OCI-LY7 (cell line): ENCODE measurements around the gene COL9A3. TPM values are rescaled to one million over a fixed set of nuclear protein-coding genes. Genes with fewer than 3 reads are reported as not detected.

Experiments
- BruUV-seq: library from RNA; stranded (reverse); fragments of 400-500 nt; replicated peaks from 2 replicates; lab custom pipeline; 2021; lab: Mats Ljungman, UMichigan
- CTCF ChIA-PET: fragments of 300-600 bp; sonication (Branson Sonifier 250); formaldehyde crosslinking; loops from one replicate; lab custom pipeline; 2022; ENCODE audit warnings: antibody characterized with exemption; ENCODE audit not compliant: unreplicated experiment; lab: Charles Lee
- POLR2A ChIA-PET: fragments of 300-600 bp; sonication (Branson Sonifier 250); formaldehyde crosslinking; loops from one replicate; lab custom pipeline; 2022; ENCODE audit warnings: antibody characterized with exemption; lab: Charles Lee
- DNase-seq: peaks from one replicate; pipeline ENCODE4 v3.0.0-alpha.2; 2015; ENCODE audit warnings: low spot score
- H2AFZ ChIP-seq: fragments of 200-600 bp; sonication (generic), shearing (Covaris generic); 2 replicates; pipeline ENCODE4 v1.6.1; 2014; ENCODE audit warnings: mild to moderate bottlenecking, antibody characterized with exemption, low read length, moderate library complexity
- H3K27ac ChIP-seq: fragments of 200-600 bp; sonication (generic); 2 replicates; pipeline ENCODE4 v1.5.1; 2014; ENCODE audit warnings: mixed run types, low read depth, mild to moderate bottlenecking, moderate library complexity, low read length, inconsistent platforms; ENCODE audit not compliant: poor library complexity, severe bottlenecking
- H3K36me3 ChIP-seq: fragments of 200-600 bp; sonication (generic); 2 replicates; pipeline ENCODE4 v1.6.1; 2014; ENCODE audit warnings: mild to moderate bottlenecking, antibody characterized with exemption, low read length, moderate library complexity, mixed read lengths; ENCODE audit not compliant: insufficient read depth
- H3K4me1 ChIP-seq: fragments of 200-600 bp; sonication (generic); 2 replicates; pipeline ENCODE4 v1.5.1; 2014; ENCODE audit warnings: mild to moderate bottlenecking, low read length; ENCODE audit not compliant: insufficient read depth, poor library complexity, severe bottlenecking
- H3K4me2 ChIP-seq: fragments of 200-600 bp; sonication (generic); 2 replicates; pipeline ENCODE4 v1.6.1; 2014; ENCODE audit warnings: mild to moderate bottlenecking, low read length
- H3K4me3 ChIP-seq: fragments of 200-600 bp; sonication (generic); 2 replicates; pipeline ENCODE4 v1.5.1; 2014; ENCODE audit warnings: mild to moderate bottlenecking, low read depth, low read length; ENCODE audit not compliant: poor library complexity, severe bottlenecking
- H3K79me2 ChIP-seq: fragments of 200-600 bp; sonication (generic); 2 replicates; pipeline ENCODE4 v1.6.1; 2016; ENCODE audit warnings: low read depth, mild to moderate bottlenecking, low read length, moderate library complexity, mixed read lengths; ENCODE audit not compliant: insufficient read depth
- H3K9me2 ChIP-seq: fragments of 200-600 bp; sonication (generic); 2 replicates; pipeline ENCODE4 v1.6.1; 2016; ENCODE audit warnings: mild to moderate bottlenecking, low read length, mixed read lengths; ENCODE audit not compliant: insufficient read depth
- H3K9me3 ChIP-seq: fragments of 200-600 bp; sonication (generic); 2 replicates; pipeline ENCODE4 v1.6.1; 2014; ENCODE audit warnings: mild to moderate bottlenecking, mixed run types, low read length, mixed read lengths
- H4K20me1 ChIP-seq: fragments of 200-600 bp; sonication (generic); 2 replicates; pipeline ENCODE4 v1.6.1; 2014; ENCODE audit warnings: mild to moderate bottlenecking, antibody characterized with exemption, low read length, moderate library complexity, mixed read lengths; ENCODE audit not compliant: insufficient read depth
- CTCF ChIP-seq: fragments of 200-600 bp; sonication (generic); conservative IDR thresholded peaks from 2 replicates; pipeline ENCODE4 v1.5.1; 2014; ENCODE audit warnings: mild to moderate bottlenecking, antibody characterized with exemption, low read length, moderate library complexity, mixed read lengths
- EZH2phosphoT487 ChIP-seq: fragments of 200-600 bp; sonication (generic); IDR thresholded peaks from 2 replicates; pipeline ENCODE4 v1.6.1; 2018; ENCODE audit warnings: low read depth, borderline replicate concordance, mild to moderate bottlenecking, mixed run types, antibody characterized with exemption, low read length, moderate library complexity, mixed read lengths
- intact Hi-C: fragments of 100-400 bp; cut with micrococcal nuclease; formaldehyde crosslinking; loops from one replicate; pipeline ENCODE4 v1.10.0; 2022; ENCODE audit not compliant: unreplicated experiment
- total RNA-seq, 2 experiments: library from RNA; depleted of rRNA in 1 of 2; stranded (reverse); fragments of >200 nt in 1 of 2; shearing (Covaris generic) in 1 of 2; gene quantifications; 2 replicates each; pipeline ENCODE4 v1.2.3, GENCODE V29; 2014 to 2022

Gene COL9A3
- total RNA-seq, 2 experiments from 2014 or later, result 1.7 to 5.2 TPM

GRCh38 chr20:62820208-62820961 is 3.5 kb downstream of the COL9A3 start:
- peaks cover 7% of the 10 kb centered on the region for H3K4me1 ChIP-seq
- H3K27ac ChIP-seq, result no peak overlapping the region
- intact Hi-C loops, result no loop called here
- no peaks in the 10 kb centered on the region for H3K9me2 ChIP-seq
- no peak overlapping the region for H3K4me3 ChIP-seq
- H4K20me1 ChIP-seq, result no peaks in the 10 kb centered on the region
- POLR2A ChIA-PET, result no interaction called here
- no peaks in the 10 kb centered on the region for H3K79me2 ChIP-seq
- no peak overlapping the region for H3K4me2 ChIP-seq
- no peak for DNase-seq
- H2AFZ ChIP-seq, result no peak overlapping the region
- BruUV-seq, result no TSS peak
- CTCF ChIA-PET, result no interaction called here
- no peak for TF ChIP-seq CTCF
- TF ChIP-seq EZH2phosphoT487, result no peak
- no peaks in the 10 kb centered on the region for H3K9me3 ChIP-seq
- H3K36me3 ChIP-seq, result no peaks in the 10 kb centered on the region

DNA sequence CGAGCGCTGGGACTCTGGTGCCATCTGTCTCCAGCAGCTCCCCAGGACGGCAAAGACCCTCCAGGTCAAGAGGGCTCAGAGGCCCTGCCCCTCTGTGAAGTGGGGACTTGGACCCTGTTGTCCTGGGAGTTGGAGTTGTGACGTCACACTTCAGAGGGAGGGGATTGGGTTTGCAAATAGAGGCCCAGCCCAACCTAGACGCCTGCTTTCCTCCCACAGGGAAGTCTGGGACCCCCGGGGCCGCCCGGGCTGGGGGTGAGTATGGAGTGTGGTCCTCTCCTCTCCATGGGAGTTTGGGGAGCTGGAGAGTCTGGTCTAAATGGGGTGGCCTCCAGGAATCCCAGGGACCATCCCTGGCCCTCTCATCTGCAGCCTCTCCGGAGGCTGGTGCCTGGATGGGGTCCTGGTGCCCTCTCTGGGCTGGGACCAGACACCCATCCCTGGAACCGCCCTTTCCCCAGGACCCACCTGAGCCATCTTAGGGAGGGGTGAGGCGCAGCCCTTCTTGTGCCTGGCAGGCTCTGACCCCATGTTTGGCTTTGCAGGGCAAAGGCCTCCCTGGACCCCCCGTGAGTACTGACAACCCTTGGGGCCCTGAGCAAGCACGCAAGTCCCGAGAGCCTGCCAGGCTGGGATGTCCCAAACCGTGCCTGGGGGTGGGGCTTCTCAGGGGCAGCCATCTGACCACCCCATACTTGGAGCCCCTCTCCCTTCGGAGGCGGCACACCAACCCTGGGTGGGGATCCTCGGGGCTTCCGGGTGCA is 4.3 kb downstream of the COL9A3 start:
- no peaks in the 10 kb centered on the region for H3K9me2 ChIP-seq
- H3K4me1 ChIP-seq, result peaks cover 7% of the 10 kb centered on the region
- no peak overlapping the region for H3K4me3 ChIP-seq
- CTCF ChIA-PET, result no interaction called here
- H3K4me2 ChIP-seq, result no peak overlapping the region
- no peak for TF ChIP-seq CTCF
- H3K79me2 ChIP-seq, result no peaks in the 10 kb centered on the region
- no peaks in the 10 kb centered on the region for H3K36me3 ChIP-seq
- POLR2A ChIA-PET, result no interaction called here
- BruUV-seq, result no TSS peak
- DNase-seq, result no peak
- H3K27ac ChIP-seq, result no peak overlapping the region
- intact Hi-C loops, result no loop called here
- no peaks in the 10 kb centered on the region for H3K9me3 ChIP-seq
- H4K20me1 ChIP-seq, result no peaks in the 10 kb centered on the region
- H2AFZ ChIP-seq, result no peak overlapping the region

DNA sequence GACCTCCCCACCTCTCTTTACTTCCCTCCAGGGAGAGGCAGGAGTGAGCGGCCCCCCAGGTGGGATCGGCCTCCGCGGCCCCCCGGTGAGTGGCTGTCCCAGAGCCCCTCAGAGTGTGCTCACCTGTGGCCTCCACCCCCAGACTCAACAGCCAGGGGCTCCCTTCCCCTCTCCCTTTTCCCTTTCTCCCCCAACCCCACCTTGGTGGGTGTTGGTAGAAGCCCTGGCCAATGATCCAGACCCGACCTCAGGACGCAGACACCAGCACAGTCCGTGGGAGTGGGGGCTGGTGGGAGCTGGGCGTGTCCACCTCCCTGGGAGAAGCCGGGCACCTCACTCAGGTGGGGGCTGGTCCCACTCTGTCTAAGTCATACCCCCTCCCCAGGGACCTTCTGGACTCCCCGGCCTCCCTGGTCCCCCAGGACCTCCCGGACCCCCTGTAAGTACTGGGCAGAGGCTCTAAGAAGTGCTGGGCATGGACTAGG is 4.9 kb downstream of the COL9A3 start:
- H3K9me3 ChIP-seq, result no peaks in the 10 kb centered on the region
- no peaks in the 10 kb centered on the region for H3K9me2 ChIP-seq
- H3K4me2 ChIP-seq, result no peak overlapping the region
- H2AFZ ChIP-seq, result no peak overlapping the region
- H3K4me1 ChIP-seq, result peaks cover 7% of the 10 kb centered on the region
- ChIA-PET CTCF (no interaction called here), POLR2A (no interaction called here)
- no peak overlapping the region for H3K27ac ChIP-seq
- TF ChIP-seq CTCF, result no peak
- TF ChIP-seq EZH2phosphoT487, result no peak
- no TSS peak for BruUV-seq
- DNase-seq, result no peak
- no peaks in the 10 kb centered on the region for H4K20me1 ChIP-seq
- H3K36me3 ChIP-seq, result no peaks in the 10 kb centered on the region
- no peaks in the 10 kb centered on the region for H3K79me2 ChIP-seq
- intact Hi-C loops, result loop anchor here (1.0 to 2.0 kb wide), 2 partner anchors 26 to 79 kb away; no protein-coding TSS in a partner anchor
- H3K4me3 ChIP-seq, result no peak overlapping the region
